ENCODE results near the gene PITPNM2. TPM values are rescaled to one million over a fixed set of nuclear protein-coding genes. Genes with fewer than 3 reads are reported as not detected.

The PITPNM2 gene
- total and polyA plus RNA-seq, 2 of the 8 experiments (the other 6 are each of a cell fraction or from before 2014, with no cell fraction given): 0.59 to 3.4 TPM

DNA sequence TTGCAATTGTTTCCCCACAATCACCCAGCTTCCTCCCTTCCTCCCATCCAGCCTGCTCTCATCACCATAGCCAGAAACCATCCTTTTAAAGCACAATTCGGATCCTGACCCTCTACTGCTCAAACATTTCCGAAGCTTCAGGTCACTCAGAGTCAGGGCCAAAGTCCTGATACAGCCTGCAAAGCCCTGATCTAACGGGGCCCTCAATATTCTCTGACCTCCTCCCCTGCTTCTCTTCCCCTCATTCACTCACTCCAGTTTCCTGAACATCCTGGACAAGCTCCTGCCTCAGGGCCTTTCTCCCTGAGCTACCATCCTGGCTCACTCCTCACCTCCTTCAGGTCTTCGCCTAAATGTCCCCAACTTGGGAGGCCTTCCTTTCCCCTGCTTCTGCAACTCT lies 46.1 kb downstream of the PITPNM2 start:
- Histone ChIP-seq H3K27me3 (replicated peaks in 1 of 4; ENCODE audit: control insufficient read depth in 3 of 4, extremely low read depth in 1 of 4, insufficient read depth in 3 of 4, low read length in 3 of 4) (no peaks in the 10 kb centered on the region; a peak in 1 of 7 replicates), H4K8ac (ENCODE audit: extremely low read depth, insufficient read depth, low read length) (no peak overlapping the region), H3K14ac (ENCODE audit: insufficient read length) (no peak overlapping the region), H2AFZ (ENCODE audit: low read length) (no peak overlapping the region), H3K4me1 (replicated peaks in 1 of 4; ENCODE audit: control insufficient read depth in 3 of 4, insufficient read depth in 4 of 4, low read length in 3 of 4) (peaks cover 9 to 23% (median 16%) of the 10 kb centered on the region in 4 experiments), H3K56ac (replicated peaks; ENCODE audit: insufficient read length, low read depth, low read length) (no peak overlapping the region), H3K23me2 (ENCODE audit: low read depth, low read length) (no peaks in the 10 kb centered on the region), H3K27ac (ENCODE audit: low read depth, low read length) (no peak overlapping the region), H4K5ac (ENCODE audit: insufficient read length, low read depth, low read length) (no peak overlapping the region), H2BK120ac (replicated peaks; ENCODE audit: low read depth, low read length) (no peak overlapping the region), H2BK5ac (ENCODE audit: low read depth, low read length) (peak overlapping the region; percentile 87; the same call in 1 of the 2 replicates), H3K9ac (replicated peaks in 1 of 4; ENCODE audit: extremely low read depth in 1 of 4, low read depth in 3 of 4, low read length in 3 of 4) (no peak overlapping the region), H2BK15ac (ENCODE audit: low read length) (no peak overlapping the region), H2AK5ac (ENCODE audit: low read depth, low read length) (peak overlapping the region; percentile 58; the same call in 1 of the 2 replicates), H2BK20ac (ENCODE audit: low read length) (peak overlapping the region; percentile 53), H4K20me1 (replicated peaks in 1 of 2; ENCODE audit: control insufficient read depth in 1 of 2, insufficient read depth in 2 of 2, low read length in 2 of 2) (no peaks in the 10 kb centered on the region), H3K4me2 (ENCODE audit: insufficient read depth in 1 of 2, low read depth in 2 of 2, low read length in 2 of 2) (0 out of 4 replicates have a peak overlapping the region, but pooled peaks of 1 of the 2 experiments have one; percentile 14), H3K4ac (replicated peaks; ENCODE audit: insufficient read length, low read depth, low read length) (no peak overlapping the region), H4K91ac (replicated peaks; ENCODE audit: insufficient read length, low read length) (peak overlapping the region; percentile 6), H3K18ac (ENCODE audit: extremely low read depth, low read length) (peak overlapping the region; percentile 53; the same call in 1 of the 2 replicates), H3K36me3 (ENCODE audit: control insufficient read depth in 2 of 4, insufficient read depth in 4 of 4, low read length in 3 of 4) (no peaks in the 10 kb centered on the region), H3K4me3 (ENCODE audit: extremely low read depth in 1 of 4, insufficient read depth in 2 of 4, low read depth in 3 of 4, low read length in 4 of 4) (no peak overlapping the region), H3K79me1 (ENCODE audit: low read depth, low read length) (no peaks in the 10 kb centered on the region), H3K79me2 (ENCODE audit: control insufficient read depth in 1 of 2, insufficient read depth in 2 of 2, low read length in 2 of 2) (no peaks in the 10 kb centered on the region), H3K23ac (ENCODE audit: insufficient read length) (no peak overlapping the region), H2BK12ac (ENCODE audit: low read depth, low read length) (peak overlapping the region; percentile 83; the same call in 1 of the 2 replicates), H3K9me3 (ENCODE audit: insufficient read depth in 2 of 2, low read depth in 1 of 2, low read length in 1 of 2) (no peaks in the 10 kb centered on the region)
- DNase-seq (ENCODE audit: low read depth in 1 of 2, low spot score in 2 of 2) (no peak), FAIRE-seq (no peak)
- ChIA-PET CTCF (ENCODE audit: partially characterized antibody) (interaction anchor here (0.6 to 1.8 kb wide), 5 partner anchors 11 to 129 kb away, joined by 3 to 5 read pairs (median 3); partner anchors contain the start of gene OGFOD2), POLR2A (ENCODE audit: partially characterized antibody) (interaction anchor here (1.0 to 1.3 kb wide), 3 partner anchors 10 to 128 kb away, joined by 3 to 4 read pairs (median 4); partner anchors contain the start of genes MPHOSPH9 and MTRFR)
- TF ChIP-seq CHD1 (IDR thresholded peaks at IDR 0.05; ENCODE audit: low read depth, low read length) (no peak), RNF2 (IDR thresholded peaks at IDR 0.05; ENCODE audit: borderline replicate concordance, low read depth, low read length, missing control alignments, poor library complexity, severe bottlenecking) (no peak), POLR2A (IDR thresholded peaks at IDR 0.05; ENCODE audit: control extremely low read depth in 1 of 2, low read depth in 2 of 2, low read length in 2 of 2) (no peak), EP300 (IDR thresholded peaks at IDR 0.05; ENCODE audit: borderline replicate concordance in 1 of 2, low read depth in 2 of 2, low read length in 2 of 2) (no peak), SP2 (IDR thresholded peaks at IDR 0.05; ENCODE audit: low read length) (no peak), RAD21 (IDR thresholded peaks at IDR 0.05 in 1 of 2, conservative IDR thresholded peaks at IDR 0.05 in 1 of 2; ENCODE audit: low read depth in 2 of 2, low read length in 2 of 2) (no peak)
- WGBS, 2 experiments (ENCODE audit: extremely low coverage in 1 of 2, insufficient coverage in 1 of 2, insufficient read length in 1 of 2, insufficient replicate concordance in 2 of 2, low coverage in 1 of 2, low lambda C conversion rate in 2 of 2, missing lambda C conversion rate in 1 of 2): 85% methylated on average over 4 of the region's 4 CpGs; no CpG with 5 or more reads in 1 of the 2 experiments

Measured in H1 (cell line).